Measurements from ENCODE around the gene ABRACL. TPM values are rescaled to one million over a fixed set of nuclear protein-coding genes. Genes with fewer than 3 reads are reported as not detected.

Gene ABRACL
- total and polyA plus RNA-seq, 2 donors (not counting 1 experiment from before 2014, with no cell fraction given) = 13.6 to 22.6 TPM

DNA sequence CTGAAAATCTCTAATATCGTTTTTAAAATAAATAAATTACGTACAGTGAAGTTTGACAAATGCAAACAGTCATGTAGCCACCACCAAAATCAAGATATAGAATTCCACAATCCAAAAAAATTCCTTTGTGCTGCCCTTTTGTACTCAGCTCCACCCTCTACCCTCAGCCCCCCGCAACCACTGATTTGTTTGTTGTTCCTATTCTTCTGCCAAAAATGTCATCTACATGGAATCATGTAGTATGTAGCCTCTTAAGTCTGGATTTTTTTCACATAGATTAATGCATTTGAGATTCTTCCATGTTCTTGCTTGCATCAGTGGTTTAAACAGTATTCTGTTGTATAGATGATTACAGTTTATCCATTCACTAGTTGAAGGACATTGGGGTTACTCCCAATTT, 32.0 kb upstream of the ABRACL start:
- Histone ChIP-seq H3K27ac (ENCODE audit: low read length in 2 of 2) (no peak overlapping the region), H3K27me3 (replicated peaks in 1 of 4; ENCODE audit: control extremely low read depth in 1 of 4, control insufficient read depth in 3 of 4, insufficient read depth in 4 of 4, low read length in 3 of 4) (no peaks in the 10 kb centered on the region), H4K20me1 (ENCODE audit: control insufficient read depth, insufficient read depth, low read length, poor library complexity, severe bottlenecking) (no peaks in the 10 kb centered on the region), H3K9ac (ENCODE audit: low read length) (no peak overlapping the region), H2AFZ (ENCODE audit: insufficient read depth, low read depth, low read length, poor library complexity, severe bottlenecking) (no peak overlapping the region), H3K4me1 (ENCODE audit: control insufficient read depth in 2 of 2, insufficient read depth in 2 of 2, low read length in 2 of 2) (no peaks in the 10 kb centered on the region), H3K36me3 (replicated peaks in 1 of 2; ENCODE audit: control extremely low read depth in 1 of 2, control insufficient read depth in 1 of 2, extremely low read depth in 1 of 2, insufficient read depth in 2 of 2, low read length in 1 of 2) (no peaks in the 10 kb centered on the region), H3K4me3 (ENCODE audit: control extremely low read depth in 1 of 5, extremely low read depth in 1 of 5, insufficient read depth in 1 of 5, low read depth in 2 of 5, low read length in 4 of 5) (no peak overlapping the region), H3K4me2 (replicated peaks; ENCODE audit: low read depth, low read length, poor library complexity, severe bottlenecking) (no peak overlapping the region), H3K79me2 (ENCODE audit: control insufficient read depth, insufficient read depth, low read length) (no peaks in the 10 kb centered on the region), H3K9me3 (ENCODE audit: control extremely low read depth in 1 of 3, control insufficient read depth in 2 of 3, insufficient read depth in 1 of 3, low read length in 2 of 3) (peaks cover 0 to 6% (median 2%) of the 10 kb centered on the region in 3 donors)
- Mint-ChIP-seq H3K27me3 (no peaks in the 10 kb centered on the region), H3K4me1 (no peaks in the 10 kb centered on the region), H3K9me3 (ENCODE audit: insufficient read depth) (no peaks in the 10 kb centered on the region), H3K4me3 (no peak overlapping the region), H3K27ac (no peak overlapping the region)
- ChIA-PET CTCF (interaction anchor here (0.5 to 0.8 kb wide), 2 partner anchors 30 to 57 kb away, joined by 3 read pairs; no protein-coding TSS in a partner anchor), POLR2A (no interaction called here)
- intact Hi-C loops (cut with micrococcal nuclease) = no loop called here
- TF ChIP-seq EZH2 (IDR thresholded peaks at IDR 0.05; ENCODE audit: borderline replicate concordance, insufficient read depth, low read depth, low read length, poor library complexity, severe bottlenecking) = no peak
- TF ChIP-seq, protein P1, sequence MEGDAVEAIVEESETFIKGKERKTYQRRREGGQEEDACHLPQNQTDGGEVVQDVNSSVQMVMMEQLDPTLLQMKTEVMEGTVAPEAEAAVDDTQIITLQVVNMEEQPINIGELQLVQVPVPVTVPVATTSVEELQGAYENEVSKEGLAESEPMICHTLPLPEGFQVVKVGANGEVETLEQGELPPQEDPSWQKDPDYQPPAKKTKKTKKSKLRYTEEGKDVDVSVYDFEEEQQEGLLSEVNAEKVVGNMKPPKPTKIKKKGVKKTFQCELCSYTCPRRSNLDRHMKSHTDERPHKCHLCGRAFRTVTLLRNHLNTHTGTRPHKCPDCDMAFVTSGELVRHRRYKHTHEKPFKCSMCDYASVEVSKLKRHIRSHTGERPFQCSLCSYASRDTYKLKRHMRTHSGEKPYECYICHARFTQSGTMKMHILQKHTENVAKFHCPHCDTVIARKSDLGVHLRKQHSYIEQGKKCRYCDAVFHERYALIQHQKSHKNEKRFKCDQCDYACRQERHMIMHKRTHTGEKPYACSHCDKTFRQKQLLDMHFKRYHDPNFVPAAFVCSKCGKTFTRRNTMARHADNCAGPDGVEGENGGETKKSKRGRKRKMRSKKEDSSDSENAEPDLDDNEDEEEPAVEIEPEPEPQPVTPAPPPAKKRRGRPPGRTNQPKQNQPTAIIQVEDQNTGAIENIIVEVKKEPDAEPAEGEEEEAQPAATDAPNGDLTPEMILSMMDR (IDR thresholded peaks at IDR 0.05) = no peak
- DNase-seq (no peak), ATAC-seq (ENCODE audit: low read depth) (no peak)
- WGBS (ENCODE audit: insufficient coverage) = no CpG with 5 or more reads among the region's 3 CpGs

DNA sequence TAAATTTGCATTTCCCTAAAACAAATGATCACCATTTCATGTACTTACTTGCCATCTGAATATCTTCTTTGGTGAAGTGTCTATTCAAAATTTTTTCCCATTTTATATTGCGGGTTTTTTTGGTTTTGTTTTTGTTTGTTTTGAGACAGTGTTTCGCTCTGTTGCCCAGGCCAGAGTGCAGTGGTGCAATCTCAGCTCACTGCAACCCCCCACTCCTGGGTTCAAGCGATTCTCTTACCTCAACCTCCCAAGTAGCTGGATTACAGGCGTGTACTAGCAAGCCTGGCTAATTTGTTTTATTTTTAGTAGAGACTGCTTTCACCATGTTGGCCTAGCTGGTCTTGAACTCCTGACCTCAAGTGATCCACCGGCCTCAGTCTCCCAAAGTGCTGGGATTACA, 31.4 kb upstream of the ABRACL start:
- H3K27ac Mint-ChIP-seq = no peak overlapping the region
- CTCF ChIA-PET = interaction anchor here (0.5 to 0.8 kb wide), 2 partner anchors 29 to 56 kb away, joined by 3 read pairs; no protein-coding TSS in a partner anchor

More for the DNA sequence above, 31.4 kb upstream of the ABRACL start:
- H3K4me3 ChIP-seq (ENCODE audit: control extremely low read depth in 1 of 5, extremely low read depth in 1 of 5, insufficient read depth in 1 of 5, low read depth in 2 of 5, low read length in 4 of 5) = no peak overlapping the region
- no peak overlapping the region for H3K4me2 ChIP-seq (replicated peaks; ENCODE audit: low read depth, low read length, poor library complexity, severe bottlenecking)
- WGBS (ENCODE audit: insufficient coverage) = 100% methylated on average over 2 of the region's 5 CpGs
- no peaks in the 10 kb centered on the region for H3K36me3 ChIP-seq (replicated peaks in 1 of 2; ENCODE audit: control extremely low read depth in 1 of 2, control insufficient read depth in 1 of 2, extremely low read depth in 1 of 2, insufficient read depth in 2 of 2, low read length in 1 of 2)
- H3K27me3 Mint-ChIP-seq = no peaks in the 10 kb centered on the region
- no peak for TF ChIP-seq EZH2 (IDR thresholded peaks at IDR 0.05; ENCODE audit: borderline replicate concordance, insufficient read depth, low read depth, low read length, poor library complexity, severe bottlenecking)
- TF ChIP-seq, protein P1 (IDR thresholded peaks at IDR 0.05) = no peak
- H3K27me3 ChIP-seq (replicated peaks in 1 of 4; ENCODE audit: control extremely low read depth in 1 of 4, control insufficient read depth in 3 of 4, insufficient read depth in 4 of 4, low read length in 3 of 4) = no peaks in the 10 kb centered on the region
- H3K27ac ChIP-seq (ENCODE audit: low read length in 2 of 2) = no peak overlapping the region
- POLR2A ChIA-PET = no interaction called here
- DNase-seq (no peak), ATAC-seq (ENCODE audit: low read depth) (no peak)
- H3K79me2 ChIP-seq (ENCODE audit: control insufficient read depth, insufficient read depth, low read length) = no peaks in the 10 kb centered on the region
- no peak overlapping the region for H3K4me3 Mint-ChIP-seq
- H3K4me1 Mint-ChIP-seq = no peaks in the 10 kb centered on the region
- H3K9me3 ChIP-seq (ENCODE audit: control extremely low read depth in 1 of 3, control insufficient read depth in 2 of 3, insufficient read depth in 1 of 3, low read length in 2 of 3) = peaks cover 0 to 6% (median 2%) of the 10 kb centered on the region in 3 donors
- H2AFZ ChIP-seq (ENCODE audit: insufficient read depth, low read depth, low read length, poor library complexity, severe bottlenecking) = no peak overlapping the region
- intact Hi-C loops (cut with micrococcal nuclease) = no loop called here
- no peak overlapping the region for H3K9ac ChIP-seq (ENCODE audit: low read length)
- no peaks in the 10 kb centered on the region for H4K20me1 ChIP-seq (ENCODE audit: control insufficient read depth, insufficient read depth, low read length, poor library complexity, severe bottlenecking)
- no peaks in the 10 kb centered on the region for H3K9me3 Mint-ChIP-seq (ENCODE audit: insufficient read depth)
- H3K4me1 ChIP-seq (ENCODE audit: control insufficient read depth in 2 of 2, insufficient read depth in 2 of 2, low read length in 2 of 2) = no peaks in the 10 kb centered on the region
